HL-60 (cell line): Measurements from ENCODE around the gene PCDH1.

ENCODE experiments used
- DNase-seq, 2 experiments: peaks; one replicate each; pipeline ENCODE4 v3.0.0-alpha.2; 2010 to 2020; ENCODE audit warnings: low read depth in 1 of 2, low spot score in 1 of 2
- H3K27ac ChIP-seq: fragments of 250-450 bp; sonication (Bioruptor Pico); replicated peaks from 2 replicates; pipeline ENCODE4 v1.5.1; 2020; ENCODE audit warnings: mild to moderate bottlenecking, moderate library complexity
- H3K27me3 ChIP-seq: fragments of 250-450 bp; sonication (Bioruptor Pico); 2 replicates; pipeline ENCODE4 v1.5.1; 2021; ENCODE audit warnings: mild to moderate bottlenecking, moderate library complexity; ENCODE audit not compliant: insufficient read depth, poor library complexity, severe bottlenecking
- H3K4me3 ChIP-seq: replicated peaks from 2 replicates; pipeline ENCODE4 v1.5.1; 2011; ENCODE audit warnings: mild to moderate bottlenecking, control low read depth, low read length; ENCODE audit not compliant: insufficient read depth
- CTCF ChIP-seq: IDR thresholded peaks from one replicate; pipeline ENCODE4 v1.5.1; 2011; ENCODE audit warnings: low read length, control low read depth, inconsistent platforms; ENCODE audit not compliant: insufficient read depth
- GABPA ChIP-seq: IDR thresholded peaks from 2 replicates; pipeline ENCODE4 v1.6.1; 2012; ENCODE audit warnings: low read depth
- POLR2AphosphoS5 ChIP-seq: IDR thresholded peaks from 2 replicates; pipeline ENCODE4 v1.6.1; 2012; ENCODE audit warnings: low read depth
- REST ChIP-seq: IDR thresholded peaks from 2 replicates; pipeline ENCODE4 v1.6.1; 2012; ENCODE audit warnings: low read depth; ENCODE audit not compliant: insufficient replicate concordance
- SPI1 ChIP-seq: IDR thresholded peaks from 2 replicates; pipeline ENCODE4 v1.6.1; 2012; ENCODE audit warnings: low read depth, mild to moderate bottlenecking, borderline replicate concordance

PCDH1 gene

GRCh38 chr5:141816598-141817399 lies 61.4 kb downstream of the PCDH1 start:
- TF ChIP-seq POLR2AphosphoS5 (no peak), SPI1 (no peak), REST (no peak), CTCF (no peak), GABPA (no peak)
- Histone ChIP-seq H3K4me3 (no peak overlapping the region), H3K27me3 (no peaks in the 10 kb centered on the region), H3K27ac (no peak overlapping the region)
- no peak for DNase-seq

GRCh38 chr5:141815796-141816180 lies 62.4 kb downstream of the PCDH1 start:
- peaks cover 2% of the 10 kb centered on the region for H3K27me3 ChIP-seq
- no peak overlapping the region for H3K4me3 ChIP-seq
- DNase-seq: no peak
- no peak overlapping the region for H3K27ac ChIP-seq
- TF ChIP-seq SPI1 (no peak), REST (no peak), POLR2AphosphoS5 (no peak), GABPA (no peak), CTCF (no peak)

GRCh38 chr5:141815051-141815795 lies 63.0 kb downstream of the PCDH1 start:
- DNase-seq: no peak
- Histone ChIP-seq H3K27ac (no peak overlapping the region), H3K4me3 (no peak overlapping the region), H3K27me3 (peaks cover 2% of the 10 kb centered on the region)
- TF ChIP-seq REST (no peak), CTCF (no peak), GABPA (no peak), SPI1 (no peak), POLR2AphosphoS5 (no peak)
